DOHH2 (cell line): ENCODE data around the gene ATP8A2.

Experiments used
- CTCF ChIP-seq: fragments of 200-600 bp; sonication (generic); IDR thresholded peaks from one replicate; pipeline ENCODE4 v1.5.1; 2014; ENCODE audit warnings: antibody characterized with exemption, mild to moderate bottlenecking, low read depth, low read length; ENCODE audit not compliant: poor library complexity, severe bottlenecking
- EZH2phosphoT487 ChIP-seq: fragments of 200-600 bp; sonication (generic); IDR thresholded peaks from 2 replicates; pipeline ENCODE4 v1.6.1; 2017; ENCODE audit warnings: borderline replicate concordance, mild to moderate bottlenecking, antibody characterized with exemption, low read length, moderate library complexity, mixed read lengths

- no peak for TF ChIP-seq CTCF
- TF ChIP-seq EZH2phosphoT487: no peak
Observed at GRCh38 chr13:25928941-25929505, 557.2 kb downstream of the ATP8A2 start.
